ENCODE data around the gene RANBP3.

GRCh38 chr19:5991244-5991838 is 13.4 kb upstream of the RANBP3 start:
- TF ChIP-seq, protein P1, sequence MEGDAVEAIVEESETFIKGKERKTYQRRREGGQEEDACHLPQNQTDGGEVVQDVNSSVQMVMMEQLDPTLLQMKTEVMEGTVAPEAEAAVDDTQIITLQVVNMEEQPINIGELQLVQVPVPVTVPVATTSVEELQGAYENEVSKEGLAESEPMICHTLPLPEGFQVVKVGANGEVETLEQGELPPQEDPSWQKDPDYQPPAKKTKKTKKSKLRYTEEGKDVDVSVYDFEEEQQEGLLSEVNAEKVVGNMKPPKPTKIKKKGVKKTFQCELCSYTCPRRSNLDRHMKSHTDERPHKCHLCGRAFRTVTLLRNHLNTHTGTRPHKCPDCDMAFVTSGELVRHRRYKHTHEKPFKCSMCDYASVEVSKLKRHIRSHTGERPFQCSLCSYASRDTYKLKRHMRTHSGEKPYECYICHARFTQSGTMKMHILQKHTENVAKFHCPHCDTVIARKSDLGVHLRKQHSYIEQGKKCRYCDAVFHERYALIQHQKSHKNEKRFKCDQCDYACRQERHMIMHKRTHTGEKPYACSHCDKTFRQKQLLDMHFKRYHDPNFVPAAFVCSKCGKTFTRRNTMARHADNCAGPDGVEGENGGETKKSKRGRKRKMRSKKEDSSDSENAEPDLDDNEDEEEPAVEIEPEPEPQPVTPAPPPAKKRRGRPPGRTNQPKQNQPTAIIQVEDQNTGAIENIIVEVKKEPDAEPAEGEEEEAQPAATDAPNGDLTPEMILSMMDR (IDR thresholded peaks at IDR 0.05 in 4 of 5, conservative IDR thresholded peaks at IDR 0.05 in 1 of 5): no peak
- TF ChIP-seq POLR2A (IDR thresholded peaks at IDR 0.05): no peak

Data from gastrocnemius medialis (tissue), 4 donors.